Spleen (tissue), 7 donors: ENCODE results near the gene ADCY1.

ENCODE experiments used
- POLR2A ChIP-seq, 3 donors: fragments of 450-650 bp; IDR thresholded peaks; one replicate each; pipeline ENCODE4 v1.5.1; 2017; ENCODE audit warnings: antibody characterized with exemption in 3 of 3, mild to moderate bottlenecking in 1 of 3
- TF ChIP-seq, protein P1 (sequence below), 11 experiments: fragments of 200-600 bp in 7 of 11; fragments of 450-650 bp in 4 of 11; sonication (generic) in 4 of 11; IDR thresholded peaks in 8 of 11; conservative IDR thresholded peaks in 3 of 11; 1 replicate in 7 of 11; 2 replicates in 4 of 11; pipeline versions ENCODE4 v1.4.0 to v1.8.0; 2016 to 2021; ENCODE audit warnings: antibody characterized with exemption in 11 of 11, inconsistent platforms in 4 of 11, mild to moderate bottlenecking in 1 of 11
- donor health status: DM: no; HTN: no; CAD: no; lungs with moderate emphysema.
- donor health status: DM: no; HTN: no; CAD: no.
- donor health status: DM: no; HTN: no; CAD: no.

GRCh38 chr7:45580053-45580872, 6.1 kb downstream of the ADCY1 start:
- TF ChIP-seq, protein P1, sequence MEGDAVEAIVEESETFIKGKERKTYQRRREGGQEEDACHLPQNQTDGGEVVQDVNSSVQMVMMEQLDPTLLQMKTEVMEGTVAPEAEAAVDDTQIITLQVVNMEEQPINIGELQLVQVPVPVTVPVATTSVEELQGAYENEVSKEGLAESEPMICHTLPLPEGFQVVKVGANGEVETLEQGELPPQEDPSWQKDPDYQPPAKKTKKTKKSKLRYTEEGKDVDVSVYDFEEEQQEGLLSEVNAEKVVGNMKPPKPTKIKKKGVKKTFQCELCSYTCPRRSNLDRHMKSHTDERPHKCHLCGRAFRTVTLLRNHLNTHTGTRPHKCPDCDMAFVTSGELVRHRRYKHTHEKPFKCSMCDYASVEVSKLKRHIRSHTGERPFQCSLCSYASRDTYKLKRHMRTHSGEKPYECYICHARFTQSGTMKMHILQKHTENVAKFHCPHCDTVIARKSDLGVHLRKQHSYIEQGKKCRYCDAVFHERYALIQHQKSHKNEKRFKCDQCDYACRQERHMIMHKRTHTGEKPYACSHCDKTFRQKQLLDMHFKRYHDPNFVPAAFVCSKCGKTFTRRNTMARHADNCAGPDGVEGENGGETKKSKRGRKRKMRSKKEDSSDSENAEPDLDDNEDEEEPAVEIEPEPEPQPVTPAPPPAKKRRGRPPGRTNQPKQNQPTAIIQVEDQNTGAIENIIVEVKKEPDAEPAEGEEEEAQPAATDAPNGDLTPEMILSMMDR (IDR thresholded peaks at IDR 0.05 in 8 of 11, conservative IDR thresholded peaks at IDR 0.05 in 3 of 11): peak in 1 of 11 experiments; percentile 8
- no peak for TF ChIP-seq POLR2A (IDR thresholded peaks at IDR 0.05)
